GM23338 (cell line): ENCODE results near the gene CFAP57. TPM values are rescaled to one million over a fixed set of nuclear protein-coding genes. Genes with fewer than 3 reads are reported as not detected.

Experiments used
- ATAC-seq: fragments of 200-7000 bp; cut with Tn5 transposase; 3 replicates; pipeline ENCODE4 v1.9.1; 2020
- DNase-seq: peaks from one replicate; pipeline ENCODE4 v3.0.0-alpha.2; 2015; ENCODE audit warnings: low spot score
- H2AFZ ChIP-seq: fragments of 200-600 bp; sonication (generic); 2 replicates; pipeline ENCODE4 v1.8.0; 2016; ENCODE audit warnings: antibody characterized with exemption, mild to moderate bottlenecking, moderate library complexity
- H3F3A ChIP-seq: fragments of 200-600 bp; sonication (generic); replicated peaks from 2 replicates; pipeline ENCODE4 v1.8.0; 2017; ENCODE audit warnings: antibody characterized with exemption, mixed run types, low read depth
- H3K27ac ChIP-seq: fragments of 200-600 bp; sonication (generic); 2 replicates; pipeline ENCODE4 v1.6.1; 2016; ENCODE audit warnings: low read depth
- H3K27me3 ChIP-seq: fragments of 200-600 bp; sonication (generic); 2 replicates; pipeline ENCODE4 v1.8.0; 2016; ENCODE audit warnings: mild to moderate bottlenecking, mixed run types, moderate library complexity; ENCODE audit not compliant: insufficient read depth
- H3K36me3 ChIP-seq: fragments of 200-600 bp; sonication (generic); 2 replicates; pipeline ENCODE4 v1.8.0; 2016; ENCODE audit warnings: mild to moderate bottlenecking; ENCODE audit not compliant: insufficient read depth
- H3K4me1 ChIP-seq: fragments of 200-600 bp; sonication (generic); 2 replicates; pipeline ENCODE4 v1.8.0; 2016; ENCODE audit warnings: mild to moderate bottlenecking, moderate library complexity; ENCODE audit not compliant: insufficient read depth
- H3K4me2 ChIP-seq: fragments of 200-600 bp; sonication (generic); 2 replicates; pipeline ENCODE4 v1.7.1; 2017; ENCODE audit warnings: mixed run types
- H3K4me3 ChIP-seq: fragments of 200-600 bp; sonication (generic); 2 replicates; pipeline ENCODE4 v1.6.1; 2016; ENCODE audit warnings: mixed run types
- H3K79me2 ChIP-seq: fragments of 200-600 bp; sonication (generic); replicated peaks from 2 replicates; pipeline ENCODE4 v1.8.0; 2017; ENCODE audit warnings: mild to moderate bottlenecking; ENCODE audit not compliant: insufficient read depth
- H3K9me2 ChIP-seq: fragments of 200-600 bp; sonication (generic); 2 replicates; pipeline ENCODE4 v1.8.0; 2017; ENCODE audit not compliant: insufficient read depth
- H4K20me1 ChIP-seq: fragments of 200-600 bp; sonication (generic); replicated peaks from 2 replicates; pipeline ENCODE4 v1.8.0; 2017; ENCODE audit warnings: mild to moderate bottlenecking; ENCODE audit not compliant: insufficient read depth
- H3K27ac Mint-ChIP-seq: 2 replicates; pipeline ENCODE4 v1.8.0; 2020; ENCODE audit warnings: inconsistent platforms, mild to moderate bottlenecking, moderate library complexity, mixed read lengths
- H3K27me3 Mint-ChIP-seq: 3 replicates; pipeline ENCODE4 v1.8.0; 2022; ENCODE audit warnings: low read depth, mild to moderate bottlenecking, moderate library complexity, mixed read lengths, inconsistent platforms; ENCODE audit not compliant: insufficient read depth, poor library complexity
- H3K36me3 Mint-ChIP-seq: 3 replicates; pipeline ENCODE4 v1.8.0; 2021; ENCODE audit warnings: low read depth, mild to moderate bottlenecking, inconsistent platforms, moderate library complexity, mixed read lengths
- H3K4me1 Mint-ChIP-seq: 3 replicates; pipeline ENCODE4 v1.8.0; 2020; ENCODE audit warnings: mild to moderate bottlenecking, inconsistent platforms, mixed read lengths
- H3K4me3 Mint-ChIP-seq: 3 replicates; pipeline ENCODE4 v1.8.0; 2021; ENCODE audit warnings: moderate library complexity, mild to moderate bottlenecking, inconsistent platforms, mixed read lengths
- H3K9me3 Mint-ChIP-seq: 3 replicates; pipeline ENCODE4 v1.8.0; 2020; ENCODE audit warnings: moderate library complexity, mild to moderate bottlenecking, inconsistent platforms, mixed read lengths
- CREB1 ChIP-seq: fragments of 250-450 bp; sonication (Bioruptor Pico); IDR thresholded peaks from 2 replicates; pipeline ENCODE4 v1.5.0; 2020; ENCODE audit warnings: low read depth, mild to moderate bottlenecking, moderate library complexity
- CTCF ChIP-seq, 2 experiments: fragments of 200-600 bp in 1 of 2; sonication (generic) in 1 of 2; conservative IDR thresholded peaks; 2 replicates each; pipeline versions ENCODE4 v1.5.1 to v1.6.1; 2016 to 2017; ENCODE audit warnings: antibody characterized with exemption in 2 of 2, low read depth in 2 of 2, mild to moderate bottlenecking in 2 of 2, moderate library complexity in 1 of 2
- ETS1 ChIP-seq: IDR thresholded peaks from 2 replicates; pipeline ENCODE4 v1.6.1; 2016; ENCODE audit warnings: antibody characterized with exemption
- EZH2 ChIP-seq: fragments of 200-600 bp; sonication (generic); IDR thresholded peaks from one replicate; pipeline ENCODE4 v1.8.0; 2017; ENCODE audit warnings: antibody characterized with exemption, mild to moderate bottlenecking, low read depth; ENCODE audit not compliant: unreplicated experiment
- EZH2phosphoT487 ChIP-seq: fragments of 200-600 bp; sonication (generic); IDR thresholded peaks from one replicate; pipeline ENCODE4 v1.8.1; 2018; ENCODE audit warnings: antibody characterized with exemption; ENCODE audit not compliant: unreplicated experiment
- JUNB ChIP-seq: IDR thresholded peaks from one replicate; pipeline ENCODE4 v1.6.1; 2016; ENCODE audit warnings: antibody characterized with exemption; ENCODE audit not compliant: unreplicated experiment
- NANOG ChIP-seq: IDR thresholded peaks from 2 replicates; pipeline ENCODE4 v1.6.1; 2016; ENCODE audit warnings: antibody characterized with exemption, borderline replicate concordance
- POLR2AphosphoS5 ChIP-seq: IDR thresholded peaks from 2 replicates; pipeline ENCODE4 v1.6.1; 2016; ENCODE audit warnings: antibody characterized with exemption, low read depth
- REST ChIP-seq: IDR thresholded peaks from one replicate; pipeline ENCODE4 v1.6.1; 2018; ENCODE audit warnings: antibody characterized with exemption; ENCODE audit not compliant: unreplicated experiment
- STAT1 ChIP-seq: IDR thresholded peaks from one replicate; pipeline ENCODE4 v1.6.1; 2016; ENCODE audit warnings: antibody characterized with exemption; ENCODE audit not compliant: unreplicated experiment
- ZNF114 ChIP-seq: fragments of 250-450 bp; sonication (Bioruptor Pico); IDR thresholded peaks from 2 replicates; pipeline ENCODE4 v1.5.0; 2020; ENCODE audit warnings: mild to moderate bottlenecking, moderate library complexity
- ZNF331 ChIP-seq: fragments of 250-450 bp; sonication (Bioruptor Pico); IDR thresholded peaks from 2 replicates; pipeline ENCODE4 v1.5.0; 2020; ENCODE audit warnings: low read depth, mild to moderate bottlenecking, moderate library complexity
- ZNF462 ChIP-seq: fragments of 250-450 bp; sonication (Bioruptor Pico); IDR thresholded peaks from 2 replicates; pipeline ENCODE4 v1.5.0; 2020; ENCODE audit warnings: mild to moderate bottlenecking, moderate library complexity
- polyA plus RNA-seq: library from polyadenylated mRNA; unstranded; fragments of >200 nt; fragmentation: Nextera tagmentation; extraction: Ambion mirVana; gene quantifications from 2 replicates; pipeline ENCODE4 v1.2.1, GENCODE V29; 2016
- total RNA-seq: library from RNA; depleted of rRNA; stranded (reverse); fragments of >200 nt; shearing (Covaris generic); gene quantifications from 2 replicates; pipeline ENCODE4 v1.2.3, GENCODE V29; 2014

The CFAP57 gene
- total and polyA plus RNA-seq, 2 experiments from 2014 or later = 0.37 to 0.38 TPM

- Histone ChIP-seq H3K4me2 (peak within 1 kb of the TSS; percentile 85), H2AFZ (peak within 1 kb of the TSS; percentile 38), H3K9me2 (0 out of 2 replicates have a peak, but pooled peaks cover 3% of the 10 kb centered on the region), H4K20me1 (no peaks in the 10 kb centered on the region), H3F3A (0 out of 2 replicates have a peak, but pooled peaks cover 5% of the 10 kb centered on the region), H3K36me3 (no peaks in the 10 kb centered on the region), H3K27ac (peak within 1 kb of the TSS; percentile 86), H3K4me1 (peaks cover 16% of the 10 kb centered on the region), H3K79me2 (0 out of 2 replicates have a peak, but pooled peaks cover 3% of the 10 kb centered on the region), H3K4me3 (peak within 1 kb of the TSS; percentile 59), H3K27me3 (no peaks in the 10 kb centered on the region)
- Mint-ChIP-seq H3K9me3 (peaks cover 16% of the 10 kb centered on the region), H3K27me3 (peaks cover 7% of the 10 kb centered on the region), H3K36me3 (peaks cover 24% of the 10 kb centered on the region), H3K27ac (peak within 1 kb of the TSS; percentile 98), H3K4me3 (peak within 1 kb of the TSS; percentile 94), H3K4me1 (peaks cover 30% of the 10 kb centered on the region)
- ATAC-seq = no peak
- TF ChIP-seq ZNF331 (CRISPR knock-in tag) (no peak), EZH2 (no peak), POLR2AphosphoS5 (no peak), JUNB (no peak), REST (no peak), ETS1 (no peak), CREB1 (CRISPR knock-in tag) (no peak), ZNF462 (CRISPR knock-in tag) (no peak), CTCF (conservative IDR thresholded peaks at IDR 0.05; ENCODE audit: low read depth in 2 of 2) (no peak), ZNF114 (CRISPR knock-in tag) (no peak), STAT1 (no peak), NANOG (no peak), EZH2phosphoT487 (no peak)
- DNase-seq = peak; percentile 15
Measured at GRCh38 chr1:43269627-43270375, 97.7 kb downstream of the CFAP57 start, which contains the start of gene TMEM125. TSS of gene TMEM125 (plus strand) at chr1:43269983. CDS start at chr1:43272723, 2,740 bp downstream.
